ENCODE measurements around the gene SEMA4F.
"Not testable (repeated sequence)": the region's sequence is repeated elsewhere in the genome, so short reads cannot be mapped to it uniquely, and the experiment has no call there.

Gene SEMA4F

GRCh38 chr2:74653985-74654882 lies at the start of gene SEMA4F:
Gene SEMA4F, plus strand, starts transcription at chr2:74654247. Its CDS starts 130 bp downstream, at chr2:74654377.
- DNase-seq: peak; percentile 53 to 97 (median 93)

- no peak for DNase-seq
Measured at GRCh38 chr2:74606927-74607326, 47.1 kb upstream of the SEMA4F start.

GRCh38 chr2:74617122-74617521 lies 36.9 kb upstream of the SEMA4F start:
- no peak for DNase-seq

GRCh38 chr2:74618410-74619083 lies 35.5 kb upstream of the SEMA4F start:
- DNase-seq: no peak

GRCh38 chr2:74619651-74620297 lies 34.3 kb upstream of the SEMA4F start:
- no peak for DNase-seq

GRCh38 chr2:74620671-74621070 lies 33.4 kb upstream of the SEMA4F start:
- no peak for DNase-seq

GRCh38 chr2:74625658-74626425 lies 28.2 kb upstream of the SEMA4F start:
- no peak for DNase-seq

GRCh38 chr2:74628538-74629105 lies 25.4 kb upstream of the SEMA4F start:
- DNase-seq: no peak

- not testable (repeated sequence) for DNase-seq
Measured at GRCh38 chr2:74630454-74630853, 23.6 kb upstream of the SEMA4F start.

- no peak for DNase-seq
Measured at GRCh38 chr2:74632209-74632938, 21.7 kb upstream of the SEMA4F start.

- no peak for DNase-seq
Measured at GRCh38 chr2:74632939-74633312, 21.1 kb upstream of the SEMA4F start.

- DNase-seq: no peak
Measured at GRCh38 chr2:74639550-74639949, 14.5 kb upstream of the SEMA4F start.

GRCh38 chr2:74645344-74645743 lies 8.7 kb upstream of the SEMA4F start:
- DNase-seq: no peak

- no peak for DNase-seq
Measured at GRCh38 chr2:74646201-74646600, 7.8 kb upstream of the SEMA4F start.

- no peak for DNase-seq
Measured at GRCh38 chr2:74646834-74647482, 7.1 kb upstream of the SEMA4F start.

- DNase-seq: no peak
Measured at GRCh38 chr2:74648009-74648443, 6.0 kb upstream of the SEMA4F start, which contains the start of gene M1AP. Gene M1AP, minus strand, starts transcription at chr2:74648330. Its CDS starts 8,055 bp downstream, at chr2:74640275.

- no peak for DNase-seq
Measured at GRCh38 chr2:74653589-74653984, 460 bp upstream of the SEMA4F start.

- no peak for DNase-seq
Measured at GRCh38 chr2:74655579-74655978, 1.5 kb downstream of the SEMA4F start.

GRCh38 chr2:74658516-74658915 lies 4.5 kb downstream of the SEMA4F start:
- no peak for DNase-seq

GRCh38 chr2:74659462-74659861 lies 5.4 kb downstream of the SEMA4F start:
- DNase-seq: no peak

Measured in nucleus accumbens (tissue), 56 donors.